RCC 7860 (cell line): Measurements from ENCODE around the gene LEF1.

Source experiments
- DNase-seq: peaks from one replicate; pipeline ENCODE4 v3.0.0-alpha.2; 2015; ENCODE audit warnings: low spot score
- FAIRE-seq: peaks from 2 replicates; lab custom pipeline; 2012; peaks lifted over from hg19 to GRCh38; lab: Jason Lieb, UNC

LEF1 gene

GRCh38 chr4:108114503-108114902 is 54.2 kb downstream of the LEF1 start:
- DNase-seq (no peak), FAIRE-seq (no peak)

GRCh38 chr4:108113229-108113628 is 55.5 kb downstream of the LEF1 start:
- no peak for DNase-seq
- FAIRE-seq, result no peak

DNA sequence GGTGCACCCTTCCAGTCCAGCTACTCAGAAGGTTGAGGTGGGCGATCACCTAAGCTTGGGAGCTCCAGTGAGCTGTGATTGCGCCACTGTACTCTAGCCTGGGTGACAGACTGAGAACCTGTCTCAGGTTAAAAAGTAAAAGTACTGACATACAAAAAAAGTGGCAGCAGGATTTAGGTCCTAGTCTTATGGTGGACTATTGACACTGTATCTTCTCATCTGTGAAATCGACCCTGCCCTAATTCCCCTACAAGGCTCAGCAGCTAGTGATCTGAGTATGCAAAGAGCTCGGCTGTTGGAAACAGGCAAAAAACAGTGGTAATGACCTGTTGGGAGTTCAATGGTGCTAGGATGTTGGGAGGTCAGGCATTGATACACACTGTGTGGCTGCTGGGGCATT is 57.0 kb downstream of the LEF1 start:
- FAIRE-seq (no peak), DNase-seq (no peak)

DNA sequence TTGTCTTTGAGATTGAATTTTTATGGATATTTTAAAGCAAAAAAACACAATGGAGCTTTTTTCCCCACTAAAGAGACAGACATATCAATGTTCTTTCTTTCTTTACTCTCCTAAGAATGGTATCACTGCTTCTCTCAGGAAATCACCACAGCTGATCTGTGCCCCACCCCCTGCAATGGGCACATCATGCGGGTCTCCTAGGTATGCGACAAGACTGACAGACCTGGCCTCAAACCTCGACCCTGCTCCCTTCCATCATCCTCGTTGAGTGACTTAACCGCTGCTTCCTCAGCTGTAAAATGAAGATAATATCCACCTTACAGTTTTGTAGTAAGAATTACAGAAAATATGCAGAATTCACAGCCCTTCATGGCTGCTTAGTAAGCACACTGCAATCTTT is 58.3 kb downstream of the LEF1 start:
- DNase-seq (no peak), FAIRE-seq (no peak)

DNA sequence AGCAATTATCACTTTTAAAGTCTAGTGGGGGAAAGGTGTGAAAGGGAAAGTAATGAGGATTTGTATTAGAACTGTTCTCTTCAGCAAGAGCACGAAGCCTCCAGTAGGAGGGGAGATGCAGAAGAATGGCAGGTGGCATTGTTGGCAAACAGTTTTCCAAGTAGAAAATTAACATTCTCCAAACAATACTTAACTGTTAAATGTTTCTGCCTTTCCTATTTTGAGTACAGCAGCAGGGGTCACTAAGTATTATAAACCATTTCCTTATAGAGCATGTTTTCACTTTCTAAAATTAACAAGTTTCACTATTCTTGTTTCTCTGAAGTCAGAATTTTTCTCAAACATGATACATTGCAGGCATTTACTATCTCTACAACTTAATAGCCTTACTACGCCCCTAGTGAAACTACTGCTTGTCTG is 58.7 kb downstream of the LEF1 start:
- DNase-seq (no peak), FAIRE-seq (no peak)

DNA sequence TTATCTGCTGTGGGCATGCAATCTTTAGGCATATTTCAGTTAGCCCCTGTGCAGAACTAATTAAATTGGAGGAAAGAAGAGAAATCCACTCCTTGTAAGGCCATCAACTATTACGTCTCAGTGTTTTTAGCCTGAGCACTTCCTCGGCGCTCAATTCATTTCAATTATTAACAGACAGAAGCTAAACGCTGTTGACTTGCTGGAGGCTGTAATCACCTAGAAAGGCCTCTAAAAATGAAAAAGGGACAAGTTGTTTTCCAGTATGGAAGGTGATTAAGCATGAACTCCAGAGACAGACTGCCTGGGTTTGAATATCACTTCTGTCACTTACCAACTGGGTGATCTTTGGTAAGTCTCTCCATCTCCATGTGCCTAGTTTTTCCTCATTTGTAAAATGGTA is 59.6 kb downstream of the LEF1 start:
- no peak for FAIRE-seq
- DNase-seq, result no peak

DNA sequence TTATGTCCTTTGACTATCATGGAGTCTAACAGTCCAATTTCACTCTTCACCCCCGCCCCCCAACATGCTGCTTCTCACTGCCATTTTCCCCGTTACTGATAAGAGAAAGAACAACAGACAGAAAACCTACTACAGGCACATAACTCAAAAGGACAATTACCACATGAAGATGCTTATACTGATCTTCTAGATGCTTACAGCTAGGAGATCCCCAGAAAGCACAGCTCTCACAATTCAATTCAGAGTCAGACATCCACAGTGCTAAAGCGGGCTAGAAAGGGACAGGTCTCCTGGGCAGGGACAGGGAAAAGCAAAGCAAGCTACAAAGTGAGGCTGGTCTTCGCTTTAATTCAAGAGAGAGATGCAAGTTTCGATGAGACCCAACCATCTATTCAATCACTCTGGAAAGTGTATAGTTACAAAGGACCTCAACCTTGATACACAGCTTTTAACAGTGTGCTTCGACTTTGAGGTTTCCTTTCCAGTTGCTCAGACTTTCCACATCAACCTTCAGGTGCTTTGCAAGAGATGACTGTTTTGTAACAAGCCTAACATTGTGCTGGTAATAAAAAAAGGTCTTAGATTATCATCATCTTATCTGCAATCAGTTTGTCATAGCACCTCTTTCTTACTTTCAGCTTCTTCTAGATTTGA is 60.9 kb downstream of the LEF1 start:
- DNase-seq (no peak), FAIRE-seq (no peak)

DNA sequence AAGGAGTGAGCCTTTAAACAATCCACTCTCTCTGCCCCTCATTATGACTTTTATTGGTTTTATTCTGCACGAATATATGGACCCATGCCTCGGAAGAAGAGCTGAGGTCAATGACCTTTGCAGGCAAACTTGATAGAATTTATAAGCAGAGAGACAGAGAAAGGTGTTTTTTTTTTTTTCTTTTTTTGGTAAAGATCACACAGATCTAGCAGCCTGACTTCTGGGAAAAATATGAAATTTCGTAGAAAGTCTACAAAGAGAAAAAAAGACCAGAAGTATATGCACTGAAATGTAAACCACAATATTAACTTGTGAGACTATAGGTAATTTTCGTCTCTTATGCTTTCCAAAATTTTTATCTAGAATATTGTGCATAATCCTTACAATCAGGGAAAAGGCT is 61.6 kb downstream of the LEF1 start:
- DNase-seq (no peak), FAIRE-seq (no peak)

- FAIRE-seq, result no peak
Observed at GRCh38 chr4:108106186-108106585, 62.5 kb downstream of the LEF1 start.

DNA sequence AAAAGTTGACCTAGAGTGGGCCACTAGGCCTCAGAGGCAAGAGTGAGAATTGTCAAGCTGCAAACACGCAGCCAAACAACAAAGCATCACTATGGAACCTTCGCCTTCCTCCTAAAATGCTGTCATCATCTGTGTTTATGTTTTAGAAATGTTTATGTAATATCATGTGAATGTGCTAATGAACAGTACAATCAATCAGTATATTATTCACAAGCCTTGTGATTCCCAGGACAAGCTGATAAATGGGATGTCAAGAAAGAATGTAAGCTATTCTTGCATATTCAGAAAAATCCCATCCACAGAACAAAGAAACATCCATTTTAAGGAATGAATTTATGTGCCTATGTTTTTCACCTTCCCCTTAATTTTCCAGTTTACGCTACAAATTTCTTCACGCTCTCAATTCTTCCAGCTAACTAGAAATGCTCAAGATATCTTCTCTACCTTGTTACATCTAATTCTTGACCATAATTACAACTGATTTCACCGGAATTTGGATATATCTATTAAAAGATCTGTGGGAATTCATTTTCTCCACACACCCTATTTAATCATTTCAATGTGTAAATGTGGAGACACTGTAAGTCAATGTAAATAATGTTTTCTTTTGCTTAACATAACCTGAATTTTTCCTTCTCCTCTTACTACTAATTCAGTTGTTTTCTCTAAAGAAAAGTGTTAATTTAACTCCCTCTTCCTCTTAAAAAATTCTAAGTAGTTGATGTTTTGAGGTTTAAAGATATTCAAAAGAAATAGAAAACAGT is 65.5 kb downstream of the LEF1 start:
- DNase-seq (no peak), FAIRE-seq (no peak)

More at GRCh38 chr4:108106186-108106585, 62.5 kb downstream of the LEF1 start:
- DNase-seq, result no peak

DNA sequence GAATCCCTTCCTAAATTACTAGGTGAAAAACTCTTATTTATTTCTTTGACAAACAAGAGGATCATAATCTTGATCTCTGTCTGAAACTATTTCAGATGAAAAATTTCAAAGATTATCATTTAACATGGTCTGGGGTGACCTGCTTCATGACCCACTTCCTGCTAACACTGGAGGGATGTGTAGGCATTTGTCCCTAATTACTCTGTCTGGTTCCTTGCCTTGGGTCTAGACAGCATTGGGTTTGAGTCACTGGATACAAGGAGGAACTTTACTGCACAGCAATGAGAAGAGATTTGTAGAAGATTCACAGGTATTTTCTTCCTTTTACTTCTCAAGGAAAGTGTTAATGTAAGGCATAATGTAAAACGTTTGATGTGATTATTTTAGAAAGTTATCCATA is 67.9 kb downstream of the LEF1 start:
- no peak for DNase-seq

DNA sequence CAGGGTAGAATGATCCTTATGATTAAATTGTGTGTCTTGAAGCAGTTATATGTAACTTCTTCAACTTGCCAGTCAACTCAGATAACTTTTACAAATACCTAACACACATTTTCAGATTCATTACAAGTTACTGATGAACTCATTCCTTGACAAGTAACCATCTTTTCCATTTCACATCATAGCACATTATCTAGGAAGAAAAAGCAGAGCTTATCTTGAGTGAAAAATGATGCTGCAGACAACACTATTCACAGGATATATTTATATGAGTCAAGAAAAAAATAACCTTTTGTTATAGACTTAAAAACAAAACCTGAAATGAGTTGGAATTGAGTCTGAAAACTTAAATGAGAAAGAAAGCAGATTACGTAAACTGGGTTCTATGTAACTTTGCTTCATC is 68.9 kb downstream of the LEF1 start:
- FAIRE-seq (no peak), DNase-seq (no peak)

More for the DNA sequence above, 67.9 kb downstream of the LEF1 start:
- no peak for FAIRE-seq

GRCh38 chr4:108097990-108098553 is 70.7 kb downstream of the LEF1 start:
- DNase-seq (no peak), FAIRE-seq (no peak)

- no peak for DNase-seq
- FAIRE-seq, result no peak
Observed at GRCh38 chr4:108094923-108095482, 73.7 kb downstream of the LEF1 start.

DNA sequence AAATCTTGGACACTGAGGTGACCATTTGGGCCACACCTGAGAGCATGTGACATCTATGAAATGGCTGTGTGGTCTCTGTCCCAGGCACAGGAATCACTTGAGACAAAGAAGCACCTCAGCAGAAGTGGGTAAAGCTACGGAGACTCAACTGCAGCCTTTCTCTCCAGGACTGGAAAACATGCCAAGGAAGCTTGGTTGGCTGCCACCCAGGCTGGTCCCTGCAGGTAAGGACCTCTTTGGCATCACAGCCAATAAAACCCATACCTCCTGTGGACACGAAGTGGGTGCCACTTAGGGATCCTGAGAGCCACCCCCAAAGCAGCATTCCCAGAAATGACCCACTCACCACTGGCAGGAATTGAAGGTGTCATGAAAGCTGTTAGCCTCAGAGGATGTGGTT is 74.6 kb downstream of the LEF1 start:
- no peak for DNase-seq
- no peak for FAIRE-seq

GRCh38 chr4:108092288-108092687 is 76.4 kb downstream of the LEF1 start:
- no peak for FAIRE-seq
- no peak for DNase-seq

- DNase-seq (no peak), FAIRE-seq (no peak)
Observed at GRCh38 chr4:108087293-108087967, 81.3 kb downstream of the LEF1 start.

DNA sequence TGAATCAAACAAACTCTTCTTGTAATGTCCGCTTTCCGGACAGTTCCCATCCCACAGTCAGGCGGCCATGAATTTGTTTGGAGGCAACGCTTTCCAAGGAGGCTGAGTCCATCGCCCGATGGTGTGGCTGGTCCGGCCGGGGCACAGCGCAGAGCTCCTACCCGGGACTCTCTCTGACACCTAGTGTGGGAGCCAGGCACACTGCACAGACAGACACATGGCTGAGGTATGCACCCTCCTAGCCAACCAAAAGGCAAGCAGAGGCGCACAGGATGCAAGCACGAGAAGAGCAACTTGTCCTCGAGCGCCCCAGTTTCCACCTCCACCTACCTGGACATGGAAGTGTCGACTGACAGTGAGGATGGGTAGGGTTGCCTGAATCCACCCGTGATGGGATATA is 87.5 kb downstream of the LEF1 start:
- DNase-seq, result no peak
- FAIRE-seq, result no peak

DNA sequence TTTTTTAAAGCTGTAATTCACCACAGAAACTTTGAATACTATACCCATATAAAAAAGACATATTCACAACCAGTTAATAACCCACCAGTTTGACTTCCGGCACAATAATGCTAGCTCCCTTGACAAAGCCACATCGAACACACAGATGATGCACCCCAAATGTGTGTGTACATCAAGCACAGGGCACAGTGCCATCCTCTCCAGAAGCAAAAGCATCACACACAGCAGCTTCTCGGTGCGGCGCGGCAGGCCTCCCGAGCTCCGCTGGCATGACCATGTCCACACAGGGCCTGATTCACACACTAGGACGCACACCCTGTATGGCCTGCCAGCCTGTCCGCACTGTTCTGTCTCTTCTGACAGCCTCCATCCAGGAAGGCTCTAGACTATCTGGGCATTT is 88.0 kb downstream of the LEF1 start:
- FAIRE-seq (no peak), DNase-seq (no peak)

DNA sequence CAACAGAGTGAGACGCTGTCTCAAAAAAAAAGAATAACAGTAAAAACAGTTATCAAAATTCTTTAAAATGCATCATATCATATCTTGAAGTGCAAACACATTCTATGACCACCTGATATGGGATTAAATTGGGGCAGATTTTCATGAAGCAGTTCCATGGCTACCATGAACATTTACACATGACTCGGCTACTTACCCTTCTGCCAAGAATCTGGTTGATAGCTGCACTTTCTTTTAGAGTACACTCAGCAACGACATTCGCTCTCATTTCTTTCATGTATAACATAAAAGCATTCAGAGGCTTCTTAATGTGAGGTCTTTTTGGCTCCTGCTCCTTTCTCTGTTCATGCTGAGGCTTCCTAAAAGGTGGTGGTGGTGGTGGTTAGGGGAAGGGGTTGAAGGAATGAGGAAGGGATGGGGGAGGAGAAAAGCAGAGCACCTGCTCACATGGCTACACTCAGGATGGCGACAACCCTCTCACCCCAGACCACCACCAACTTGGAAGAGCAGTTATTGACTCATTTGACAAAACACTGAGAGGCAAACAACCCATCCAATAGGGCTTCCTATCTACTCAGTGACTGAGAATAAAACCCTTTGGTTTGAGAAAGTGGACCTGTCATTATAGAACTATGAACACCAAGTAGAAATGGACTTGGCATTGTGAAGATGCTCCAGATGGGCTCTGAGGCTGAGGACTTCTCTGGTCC is 90.6 kb downstream of the LEF1 start:
- no peak for FAIRE-seq
- DNase-seq, result no peak

- FAIRE-seq (no peak), DNase-seq (no peak)
Observed at GRCh38 chr4:108072300-108072699, 96.4 kb downstream of the LEF1 start.
